Smooth muscle cell (in vitro differentiated cells): ENCODE results near the gene MS4A2. TPM values are rescaled to one million over a fixed set of nuclear protein-coding genes. Genes with fewer than 3 reads are reported as not detected.

Experiments used
- DNase-seq: peaks from one replicate; lab custom pipeline; 2025; ENCODE audit not compliant: unreplicated experiment; lab: John Stamatoyannopoulos, UW
- H2AFZ ChIP-seq: fragments of 200-600 bp; sonication (generic); 2 replicates; pipeline ENCODE4 v1.6.0; 2016; ENCODE audit warnings: antibody characterized with exemption, low read depth, mild to moderate bottlenecking
- H3F3A ChIP-seq: fragments of 200-600 bp; sonication (generic); 2 replicates; pipeline ENCODE4 v1.6.0; 2017; ENCODE audit warnings: antibody characterized with exemption, low read depth
- H3K27ac ChIP-seq: fragments of 200-600 bp; sonication (generic); 2 replicates; pipeline ENCODE4 v1.5.1; 2016; ENCODE audit warnings: low read depth, mild to moderate bottlenecking
- H3K27me3 ChIP-seq: fragments of 200-600 bp; sonication (generic); 2 replicates; pipeline ENCODE4 v1.6.1; 2016; ENCODE audit warnings: low read depth, mild to moderate bottlenecking
- H3K36me3 ChIP-seq: fragments of 200-600 bp; sonication (generic); 2 replicates; pipeline ENCODE4 v1.5.1; 2016; ENCODE audit warnings: low read depth
- H3K4me1 ChIP-seq: fragments of 200-600 bp; sonication (generic); 2 replicates; pipeline ENCODE4 v1.5.1; 2016; ENCODE audit warnings: low read depth
- H3K4me2 ChIP-seq: fragments of 200-600 bp; sonication (generic); 2 replicates; pipeline ENCODE4 v1.6.0; 2016; ENCODE audit warnings: mild to moderate bottlenecking
- H3K4me3 ChIP-seq: fragments of 200-600 bp; sonication (generic); 2 replicates; pipeline ENCODE4 v1.5.1; 2016; ENCODE audit warnings: mild to moderate bottlenecking
- H3K79me2 ChIP-seq: fragments of 200-600 bp; sonication (generic); 2 replicates; pipeline ENCODE4 v1.6.0; 2016; ENCODE audit warnings: low read depth, mild to moderate bottlenecking
- H3K9ac ChIP-seq: fragments of 200-600 bp; sonication (generic); 2 replicates; pipeline ENCODE4 v1.6.0; 2016; ENCODE audit warnings: low read depth
- H3K9me3 ChIP-seq: fragments of 200-600 bp; sonication (generic); replicated peaks from 2 replicates; pipeline ENCODE4 v1.5.1; 2016; ENCODE audit warnings: low read depth
- H4K20me1 ChIP-seq: fragments of 200-600 bp; sonication (generic); 2 replicates; pipeline ENCODE4 v1.6.0; 2016; ENCODE audit warnings: low read depth
- CTCF ChIP-seq: fragments of 200-600 bp; sonication (generic); IDR thresholded peaks from 2 replicates; pipeline ENCODE4 v1.5.1; 2017; ENCODE audit warnings: borderline replicate concordance, mild to moderate bottlenecking, antibody characterized with exemption; ENCODE audit not compliant: insufficient read depth, poor library complexity, severe bottlenecking
- WGBS: methylation state at CpG from one replicate; pipeline ENCODE4 v1.1.7; 2016; ENCODE audit warnings: low lambda C conversion rate; 5-methylcytosine and 5-hydroxymethylcytosine counted together
- polyA plus RNA-seq: library from polyadenylated mRNA; unstranded; fragments of >200 nt; fragmentation: Nextera tagmentation; extraction: Ambion mirVana; gene quantifications from 2 replicates; pipeline ENCODE4 v1.2.1, GENCODE V29; 2016
- total RNA-seq: library from RNA; depleted of rRNA; stranded (reverse); fragments of >200 nt; gene quantifications from 2 replicates; pipeline ENCODE4 v1.2.3, GENCODE V29; 2014

Gene MS4A2
- total and polyA plus RNA-seq, 2 experiments from 2014 or later = not detected

GRCh38 chr11:60085909-60086308 lies 2.6 kb upstream of the MS4A2 start:
- DNase-seq = no peak
- TF ChIP-seq CTCF = no peak
- no peak overlapping the region for H3K4me3 ChIP-seq

GRCh38 chr11:60087239-60087638 lies 1.2 kb upstream of the MS4A2 start:
- no peak for TF ChIP-seq CTCF
- 59% methylated on average over 1 of the region's 1 CpG for WGBS
- Histone ChIP-seq H3K79me2 (no peaks in the 10 kb centered on the region), H3K4me2 (no peak overlapping the region), H4K20me1 (no peaks in the 10 kb centered on the region), H3K27me3 (no peaks in the 10 kb centered on the region), H3K9me3 (no peaks in the 10 kb centered on the region), H3K27ac (no peak overlapping the region), H2AFZ (no peak overlapping the region), H3K36me3 (no peaks in the 10 kb centered on the region), H3K4me3 (no peak overlapping the region), H3F3A (no peaks in the 10 kb centered on the region), H3K4me1 (no peaks in the 10 kb centered on the region), H3K9ac (no peak overlapping the region)
- DNase-seq = no peak

More at GRCh38 chr11:60085909-60086308, 2.6 kb upstream of the MS4A2 start:
- Histone ChIP-seq H3K27me3 (no peaks in the 10 kb centered on the region), H3F3A (no peaks in the 10 kb centered on the region), H4K20me1 (no peaks in the 10 kb centered on the region), H3K9me3 (no peaks in the 10 kb centered on the region), H3K9ac (no peak overlapping the region), H3K4me1 (no peaks in the 10 kb centered on the region), H3K36me3 (no peaks in the 10 kb centered on the region), H3K27ac (no peak overlapping the region), H3K79me2 (no peaks in the 10 kb centered on the region), H3K4me2 (no peak overlapping the region), H2AFZ (no peak overlapping the region)
- WGBS = 75% methylated on average over 2 of the region's 2 CpGs

GRCh38 chr11:60095477-60096120 lies 7.1 kb downstream of the MS4A2 start:
- Histone ChIP-seq H3K27me3 (no peaks in the 10 kb centered on the region), H3K36me3 (no peaks in the 10 kb centered on the region), H3K9ac (no peak overlapping the region), H4K20me1 (no peaks in the 10 kb centered on the region), H3K4me3 (no peak overlapping the region), H3F3A (no peaks in the 10 kb centered on the region), H3K79me2 (no peaks in the 10 kb centered on the region), H3K27ac (no peak overlapping the region), H2AFZ (no peak overlapping the region), H3K4me1 (no peaks in the 10 kb centered on the region), H3K4me2 (no peak overlapping the region), H3K9me3 (no peaks in the 10 kb centered on the region)
- no peak for DNase-seq
- TF ChIP-seq CTCF = no peak
- 74% methylated on average over 4 of the region's 4 CpGs for WGBS

- Histone ChIP-seq H3K79me2 (no peaks in the 10 kb centered on the region), H3K36me3 (no peaks in the 10 kb centered on the region), H3K4me1 (no peaks in the 10 kb centered on the region), H3K4me2 (no peak overlapping the region), H2AFZ (no peak overlapping the region), H3K27ac (no peak overlapping the region), H4K20me1 (no peaks in the 10 kb centered on the region), H3K9me3 (no peaks in the 10 kb centered on the region), H3K27me3 (no peaks in the 10 kb centered on the region), H3K4me3 (no peak overlapping the region), H3K9ac (no peak overlapping the region), H3F3A (no peaks in the 10 kb centered on the region)
- WGBS = 91% methylated on average over 1 of the region's 1 CpG
- TF ChIP-seq CTCF = no peak
- DNase-seq = no peak
These were observed 8.7 kb downstream of the MS4A2 start for GRCh38 chr11:60097189-60097588.
